SK-N-SH (cell line): ENCODE data around the gene SMYD2. TPM values are rescaled to one million over a fixed set of nuclear protein-coding genes. Genes with fewer than 3 reads are reported as not detected.

ENCODE experiments used
- CTCF ChIA-PET: fragments of 300-600, 350-600 bp; formaldehyde crosslinking; extraction: SDS; loops from one replicate; lab custom pipeline; 2021; lab: Yijun Ruan, JAX
- POLR2A ChIA-PET: fragments of 350-600 bp; sonication (Branson Sonifier 250); formaldehyde crosslinking; extraction: SDS; loops from one replicate; lab custom pipeline; 2020; ENCODE audit warnings: antibody characterized with exemption, inconsistent platforms; lab: Yijun Ruan, JAX
- DNase-seq: peaks from one replicate; pipeline ENCODE4 v3.0.0; 2012
- H2AFZ ChIP-seq: fragments of 200-600 bp; sonication (generic); 2 replicates; pipeline ENCODE4 v1.8.1; 2016; ENCODE audit warnings: antibody characterized with exemption, mild to moderate bottlenecking, low read depth
- H3F3A ChIP-seq: fragments of 200-600 bp; sonication (generic); replicated peaks from 2 replicates; pipeline ENCODE3; 2016; ENCODE audit warnings: antibody characterized with exemption, mild to moderate bottlenecking; ENCODE audit not compliant: insufficient read depth
- H3K27ac ChIP-seq, 2 experiments: fragments of 200-500 bp in 1 of 2; fragments of 200-600 bp in 1 of 2; sonication (Bioruptor generic) in 1 of 2; sonication (generic), shearing (Covaris generic) in 1 of 2; 2 replicates each; pipeline versions ENCODE4 v1.5.1 to v1.6.1; 2014 to 2016; ENCODE audit warnings: low read depth in 2 of 2, inconsistent platforms in 1 of 2, low read length in 1 of 2, mild to moderate bottlenecking in 1 of 2, mixed read lengths in 1 of 2
- H3K27me3 ChIP-seq: fragments of 200-600 bp; sonication (generic), shearing (Covaris generic); 2 replicates; pipeline ENCODE4 v1.6.1; 2016; ENCODE audit warnings: mixed run types; ENCODE audit not compliant: insufficient read depth
- H3K36me3 ChIP-seq, 2 experiments: fragments of 200-500 bp in 1 of 2; fragments of 200-600 bp in 1 of 2; sonication (Bioruptor generic) in 1 of 2; sonication (generic) in 1 of 2; replicated peaks in 1 of 2; 2 replicates each; pipeline versions ENCODE3 to v1.5.1; 2014 to 2016; ENCODE audit warnings: low read length in 1 of 2, mild to moderate bottlenecking in 1 of 2; ENCODE audit not compliant: insufficient read depth in 2 of 2, control insufficient read depth in 1 of 2
- H3K4me1 ChIP-seq, 2 experiments: fragments of 200-500 bp in 1 of 2; fragments of 200-600 bp in 1 of 2; sonication (Bioruptor generic) in 1 of 2; sonication (generic), shearing (Covaris generic) in 1 of 2; 2 replicates each; pipeline versions ENCODE4 v1.5.1 to v1.6.1; 2014 to 2016; ENCODE audit warnings: low read depth in 1 of 2, low read length in 1 of 2, mixed run types in 1 of 2; ENCODE audit not compliant: insufficient read depth in 2 of 2, control insufficient read depth in 1 of 2
- H3K4me2 ChIP-seq: fragments of 200-600 bp; sonication (generic), shearing (Covaris generic); 2 replicates; pipeline ENCODE4 v1.6.1; 2017; ENCODE audit warnings: mixed run types
- H3K4me3 ChIP-seq, 2 experiments: fragments of 200-500 bp in 1 of 2; fragments of 200-600 bp in 1 of 2; sonication (Bioruptor generic) in 1 of 2; sonication (generic), shearing (Covaris generic) in 1 of 2; 2 replicates each; pipeline versions ENCODE4 v1.5.1 to v1.8.1; 2014 to 2016; ENCODE audit warnings: low read depth in 2 of 2, inconsistent platforms in 1 of 2, low read length in 1 of 2, mild to moderate bottlenecking in 1 of 2, mixed read lengths in 1 of 2, moderate library complexity in 1 of 2
- H3K79me2 ChIP-seq: fragments of 200-600 bp; sonication (generic); 2 replicates; pipeline ENCODE4 v1.8.1; 2017; ENCODE audit warnings: mild to moderate bottlenecking; ENCODE audit not compliant: insufficient read depth
- H3K9ac ChIP-seq: fragments of 200-600 bp; sonication (generic); 2 replicates; pipeline ENCODE4 v1.6.1; 2017; ENCODE audit warnings: mixed run types
- H3K9me2 ChIP-seq: fragments of 200-600 bp; sonication (generic); 2 replicates; pipeline ENCODE4 v1.6.1; 2017; ENCODE audit warnings: mixed run types
- H3K9me3 ChIP-seq: fragments of 200-600 bp; sonication (generic); 2 replicates; pipeline ENCODE4 v1.6.1; 2017; ENCODE audit warnings: mixed run types, mild to moderate bottlenecking, moderate library complexity
- H4K20me1 ChIP-seq: fragments of 200-600 bp; sonication (generic); 2 replicates; pipeline ENCODE4 v1.6.1; 2017; ENCODE audit warnings: mild to moderate bottlenecking, mixed run types; ENCODE audit not compliant: insufficient read depth
- ELF1 ChIP-seq: IDR thresholded peaks from 2 replicates; pipeline ENCODE4 v1.4.0; 2012
- FOSL2 ChIP-seq: IDR thresholded peaks from 2 replicates; pipeline ENCODE4 v1.4.0; 2012; ENCODE audit warnings: low read depth, mild to moderate bottlenecking, moderate library complexity, borderline replicate concordance
- FOXJ3 ChIP-seq: sonication (generic); formaldehyde crosslinking; IDR thresholded peaks from 2 replicates; pipeline ENCODE4 v1.5.1; 2020; ENCODE audit warnings: mild to moderate bottlenecking, missing genetic modification reagents
- FOXM1 ChIP-seq: IDR thresholded peaks from 2 replicates; pipeline ENCODE4 v1.4.0; 2012; ENCODE audit warnings: low read depth, mild to moderate bottlenecking
- GABPA ChIP-seq: IDR thresholded peaks from 2 replicates; pipeline ENCODE4 v1.4.0; 2012; ENCODE audit warnings: low read depth, mild to moderate bottlenecking
- JUND ChIP-seq: IDR thresholded peaks from 2 replicates; pipeline ENCODE4 v1.4.0; 2012
- MEF2A ChIP-seq: IDR thresholded peaks from 2 replicates; pipeline ENCODE4 v1.4.0; 2012; ENCODE audit warnings: low read depth, borderline replicate concordance
- NFIC ChIP-seq: IDR thresholded peaks from 2 replicates; pipeline ENCODE4 v1.4.0; 2012; ENCODE audit warnings: borderline replicate concordance
- NRF1 ChIP-seq: IDR thresholded peaks from 2 replicates; pipeline ENCODE4 v1.6.1; 2012; ENCODE audit warnings: low read depth, mild to moderate bottlenecking, low read length
- POLR2AphosphoS5 ChIP-seq: IDR thresholded peaks from 2 replicates; pipeline ENCODE4 v1.6.1; 2012; ENCODE audit warnings: low read depth, low read length
- RAD21 ChIP-seq: IDR thresholded peaks from 2 replicates; pipeline ENCODE4 v1.6.1; 2012; ENCODE audit warnings: mild to moderate bottlenecking, low read length
- RCOR1 ChIP-seq: fragments of 150-350 bp; IDR thresholded peaks from 2 replicates; pipeline ENCODE4 v1.6.1; 2017; ENCODE audit warnings: antibody characterized with exemption, low read length
- RFX5 ChIP-seq: IDR thresholded peaks from 2 replicates; pipeline ENCODE4 v1.6.1; 2012; ENCODE audit warnings: mild to moderate bottlenecking, improper control_type of control experiment, low read length
- RXRA ChIP-seq: IDR thresholded peaks from 2 replicates; pipeline ENCODE4 v1.4.0; 2012; ENCODE audit warnings: low read depth, mild to moderate bottlenecking, borderline replicate concordance
- SMC3 ChIP-seq: IDR thresholded peaks from 2 replicates; pipeline ENCODE4 v1.6.1; 2012; ENCODE audit warnings: low read depth, low read length, improper control_type of control experiment
- TEAD4 ChIP-seq: IDR thresholded peaks from 2 replicates; pipeline ENCODE4 v1.4.0; 2012; ENCODE audit warnings: mild to moderate bottlenecking, borderline replicate concordance; ENCODE audit not compliant: insufficient read depth
- YY1 ChIP-seq: IDR thresholded peaks from 2 replicates; pipeline ENCODE4 v1.4.0; 2012; ENCODE audit warnings: low read depth, mild to moderate bottlenecking
- WGBS: methylation state at CpG from one replicate; pipeline ENCODE4 v1.1.6; 2017; ENCODE audit warnings: low lambda C conversion rate; 5-methylcytosine and 5-hydroxymethylcytosine counted together
- polyA plus RNA-seq, 3 experiments: library from polyadenylated mRNA; depleted of rRNA; stranded (reverse); fragments of >200 nt; gene quantifications; 2 replicates each; pipeline ENCODE4 v1.2.3, GENCODE V29; 2012
- TF ChIP-seq, protein P1 (sequence below): IDR thresholded peaks from 2 replicates; pipeline ENCODE4 v1.4.0; 2012; ENCODE audit warnings: low read depth, borderline replicate concordance
- TF ChIP-seq, protein P2 (sequence below): fragments of 150-350 bp; IDR thresholded peaks from 2 replicates; pipeline ENCODE4 v1.6.1; 2016; ENCODE audit warnings: mild to moderate bottlenecking, low read depth, low read length
- TF ChIP-seq, protein P3 (sequence below): fragments of 150-350 bp; IDR thresholded peaks from 2 replicates; pipeline ENCODE4 v1.6.1; 2017; ENCODE audit warnings: antibody characterized with exemption, low read length, low read depth, borderline replicate concordance
- TF ChIP-seq, protein P4 (sequence below): IDR thresholded peaks from 2 replicates; pipeline ENCODE4; 2012

The SMYD2 gene
- polyA plus RNA-seq, 1 of the 3 experiments (the other 2 are of a cell fraction), result 23.1 TPM

DNA sequence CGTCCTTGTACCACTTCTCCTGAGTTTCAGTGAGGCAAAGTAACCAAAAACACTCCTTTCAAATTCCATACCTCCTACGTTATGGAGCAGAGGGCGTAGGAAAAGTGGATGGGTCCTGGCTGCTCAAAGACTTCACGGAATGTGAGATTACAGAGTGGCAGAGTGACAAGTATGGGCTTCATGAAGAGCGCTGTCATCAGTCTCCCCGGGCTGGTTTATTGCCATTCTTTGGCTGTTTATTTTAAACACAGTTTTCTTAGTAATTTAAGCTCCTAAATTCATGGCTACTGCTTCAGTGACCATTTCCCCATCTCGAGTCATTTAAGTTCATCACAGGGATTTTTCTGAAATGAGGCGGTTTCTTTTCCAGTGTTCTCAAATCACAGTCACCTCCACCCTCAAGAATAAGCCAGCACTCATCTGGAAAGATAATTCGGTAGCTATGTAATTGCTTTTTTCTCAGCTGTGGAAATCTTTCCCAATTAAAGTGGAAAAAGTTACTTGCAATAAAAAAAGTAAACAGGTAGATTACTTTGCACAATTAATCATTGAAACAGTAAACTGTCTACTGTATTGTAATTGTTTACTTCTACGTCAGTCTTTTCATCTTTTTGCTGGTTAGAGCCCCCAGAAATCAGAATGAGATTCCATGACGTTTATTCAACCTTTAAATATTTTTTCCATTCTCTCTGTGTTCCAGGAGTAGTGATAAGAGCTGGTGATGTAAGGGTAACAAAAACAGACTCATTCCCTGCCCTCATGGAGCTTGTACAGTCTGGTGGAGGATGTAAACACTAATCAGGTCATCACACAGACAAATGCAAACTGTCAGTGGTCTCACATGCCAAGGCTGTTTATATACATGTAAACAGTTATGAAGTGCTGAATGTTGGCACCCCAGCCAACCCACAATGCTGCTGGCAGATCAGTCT is 3.0 kb upstream of the SMYD2 start:
- Histone ChIP-seq H4K20me1 (no peaks in the 10 kb centered on the region), H3K36me3 (no peaks in the 10 kb centered on the region), H3K27me3 (no peaks in the 10 kb centered on the region), H3K4me2 (no peak overlapping the region), H2AFZ (no peak overlapping the region), H3F3A (peaks cover 8% of the 10 kb centered on the region), H3K4me3 (no peak overlapping the region), H3K4me1 (peaks cover 3 to 17% of the 10 kb centered on the region in 2 experiments; a peak in 2 of 4 replicates), H3K9ac (no peak overlapping the region), H3K79me2 (peaks cover 6% of the 10 kb centered on the region; the same call in 1 of the 2 replicates), H3K9me3 (no peaks in the 10 kb centered on the region), H3K27ac (no peak overlapping the region), H3K9me2 (no peaks in the 10 kb centered on the region)
- DNase-seq, result no peak
- TF ChIP-seq SMC3 (no peak), RXRA (no peak), FOXJ3 (CRISPR knock-in tag) (no peak), GABPA (no peak), FOXM1 (no peak), NFIC (no peak), RCOR1 (no peak)
- TF ChIP-seq, protein P1, sequence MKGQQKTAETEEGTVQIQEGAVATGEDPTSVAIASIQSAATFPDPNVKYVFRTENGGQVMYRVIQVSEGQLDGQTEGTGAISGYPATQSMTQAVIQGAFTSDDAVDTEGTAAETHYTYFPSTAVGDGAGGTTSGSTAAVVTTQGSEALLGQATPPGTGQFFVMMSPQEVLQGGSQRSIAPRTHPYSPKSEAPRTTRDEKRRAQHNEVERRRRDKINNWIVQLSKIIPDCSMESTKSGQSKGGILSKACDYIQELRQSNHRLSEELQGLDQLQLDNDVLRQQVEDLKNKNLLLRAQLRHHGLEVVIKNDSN, result no peak
- TF ChIP-seq, protein P2, sequence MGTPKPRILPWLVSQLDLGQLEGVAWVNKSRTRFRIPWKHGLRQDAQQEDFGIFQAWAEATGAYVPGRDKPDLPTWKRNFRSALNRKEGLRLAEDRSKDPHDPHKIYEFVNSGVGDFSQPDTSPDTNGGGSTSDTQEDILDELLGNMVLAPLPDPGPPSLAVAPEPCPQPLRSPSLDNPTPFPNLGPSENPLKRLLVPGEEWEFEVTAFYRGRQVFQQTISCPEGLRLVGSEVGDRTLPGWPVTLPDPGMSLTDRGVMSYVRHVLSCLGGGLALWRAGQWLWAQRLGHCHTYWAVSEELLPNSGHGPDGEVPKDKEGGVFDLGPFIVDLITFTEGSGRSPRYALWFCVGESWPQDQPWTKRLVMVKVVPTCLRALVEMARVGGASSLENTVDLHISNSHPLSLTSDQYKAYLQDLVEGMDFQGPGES, result no peak
- TF ChIP-seq, protein P3, sequence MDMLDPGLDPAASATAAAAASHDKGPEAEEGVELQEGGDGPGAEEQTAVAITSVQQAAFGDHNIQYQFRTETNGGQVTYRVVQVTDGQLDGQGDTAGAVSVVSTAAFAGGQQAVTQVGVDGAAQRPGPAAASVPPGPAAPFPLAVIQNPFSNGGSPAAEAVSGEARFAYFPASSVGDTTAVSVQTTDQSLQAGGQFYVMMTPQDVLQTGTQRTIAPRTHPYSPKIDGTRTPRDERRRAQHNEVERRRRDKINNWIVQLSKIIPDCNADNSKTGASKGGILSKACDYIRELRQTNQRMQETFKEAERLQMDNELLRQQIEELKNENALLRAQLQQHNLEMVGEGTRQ, result no peak
- POLR2A ChIA-PET, result no interaction called here
- WGBS, result 89% methylated on average over 11 of the region's 11 CpGs
- CTCF ChIA-PET, result interaction anchor here (1.0 to 1.6 kb wide), 7 partner anchors 15 to 55 kb away, joined by 3 to 7 read pairs (median 4); no protein-coding TSS in a partner anchor

DNA sequence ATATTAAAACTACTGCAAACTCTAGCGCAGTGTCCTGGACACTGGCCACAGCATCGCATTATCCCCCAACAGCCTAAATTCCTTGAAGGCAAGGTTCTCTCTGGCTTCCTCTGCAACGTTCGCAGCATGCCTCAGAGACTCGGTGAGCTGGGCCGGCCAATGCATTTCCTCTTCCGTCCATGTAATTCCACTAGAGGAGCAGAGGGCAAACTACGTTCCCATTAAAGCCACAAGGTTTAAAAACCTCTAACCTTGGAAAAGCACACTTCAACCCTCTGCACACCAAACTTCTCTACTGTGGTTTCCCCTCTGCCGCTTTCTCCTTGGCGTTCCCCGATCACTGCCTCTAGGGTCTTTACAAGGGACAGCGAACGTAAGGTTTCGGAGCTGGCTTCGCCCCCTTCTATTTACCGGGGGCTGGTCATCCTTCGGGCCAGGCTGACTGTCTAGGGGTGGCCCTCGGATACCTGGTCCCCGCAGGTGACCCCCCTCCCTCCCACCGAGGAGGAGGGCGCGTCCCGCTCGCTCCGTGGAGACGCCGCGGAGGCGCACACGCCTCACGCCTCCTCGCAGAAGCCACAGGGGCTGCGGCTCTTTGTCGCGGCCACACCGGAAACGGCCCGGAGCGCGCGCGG is 456 bp upstream of the SMYD2 start:
- Histone ChIP-seq H3K9me2 (no peaks in the 10 kb centered on the region), H3K4me3 (peak overlapping the region; percentile 75 to 90), H3K9ac (peak overlapping the region; percentile 86), H3K9me3 (no peaks in the 10 kb centered on the region), H2AFZ (peak overlapping the region; percentile 94), H4K20me1 (no peaks in the 10 kb centered on the region), H3F3A (peaks cover 8% of the 10 kb centered on the region), H3K36me3 (no peaks in the 10 kb centered on the region), H3K79me2 (peaks cover 24% of the 10 kb centered on the region; the same call in 1 of the 2 replicates), H3K4me1 (peaks cover 3 to 24% of the 10 kb centered on the region in 2 experiments; a peak in 3 of 4 replicates), H3K4me2 (peak overlapping the region; percentile 95), H3K27ac (peak overlapping the region; percentile 70 to 97), H3K27me3 (no peaks in the 10 kb centered on the region)
- CTCF ChIA-PET, result interaction anchor here (1.2 to 2.2 kb wide), 6 partner anchors 9 to 867 kb away, joined by 3 to 9 read pairs (median 4); no protein-coding TSS in a partner anchor
- peak; percentile 52 for DNase-seq
- POLR2A ChIA-PET, result interaction anchor here (0.5 to 1.4 kb wide), 4 partner anchors 18 to 48 kb away, joined by 3 to 4 read pairs (median 3); no protein-coding TSS in a partner anchor
- WGBS, result 7% methylated on average over 16 of the region's 42 CpGs
- no peak for TF ChIP-seq RXRA
- TF ChIP-seq FOXM1, result no peak
- TF ChIP-seq JUND, result no peak
- TF ChIP-seq ELF1, result no peak
- TF ChIP-seq NRF1, result no peak
- TF ChIP-seq, protein P4, sequence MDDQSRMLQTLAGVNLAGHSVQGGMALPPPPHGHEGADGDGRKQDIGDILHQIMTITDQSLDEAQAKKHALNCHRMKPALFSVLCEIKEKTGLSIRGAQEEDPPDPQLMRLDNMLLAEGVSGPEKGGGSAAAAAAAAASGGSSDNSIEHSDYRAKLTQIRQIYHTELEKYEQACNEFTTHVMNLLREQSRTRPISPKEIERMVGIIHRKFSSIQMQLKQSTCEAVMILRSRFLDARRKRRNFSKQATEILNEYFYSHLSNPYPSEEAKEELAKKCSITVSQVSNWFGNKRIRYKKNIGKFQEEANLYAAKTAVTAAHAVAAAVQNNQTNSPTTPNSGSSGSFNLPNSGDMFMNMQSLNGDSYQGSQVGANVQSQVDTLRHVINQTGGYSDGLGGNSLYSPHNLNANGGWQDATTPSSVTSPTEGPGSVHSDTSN, result no peak
- no peak for TF ChIP-seq YY1
- TF ChIP-seq TEAD4, result no peak
- no peak for TF ChIP-seq RAD21
- no peak for TF ChIP-seq RCOR1
- no peak for TF ChIP-seq RFX5
- no peak for TF ChIP-seq MEF2A
- TF ChIP-seq, protein P3, result no peak
- peak; percentile 24; the same call in 1 of the 2 replicates for TF ChIP-seq POLR2AphosphoS5
- TF ChIP-seq FOSL2, result no peak
- peak; percentile 55 for TF ChIP-seq GABPA
